ENCODE results near the gene THUMPD2. TPM values are rescaled to one million over a fixed set of nuclear protein-coding genes. Genes with fewer than 3 reads are reported as not detected.

THUMPD2 gene
- total RNA-seq, 2 donors from 2014 or later = 16.7 to 24.7 TPM

GRCh38 chr2:39717067-39717466, 62.0 kb downstream of the THUMPD2 start:
- Mint-ChIP-seq H3K27ac (no peak overlapping the region), H3K4me1 (no peaks in the 10 kb centered on the region), H3K9me3 (no peaks in the 10 kb centered on the region), H3K27me3 (peaks cover 27% of the 10 kb centered on the region), H3K36me3 (ENCODE audit: low read depth) (no peaks in the 10 kb centered on the region), H3K4me3 (no peak overlapping the region)
- ATAC-seq (replicated peaks) = no peak

GRCh38 chr2:39715822-39716221, 63.2 kb downstream of the THUMPD2 start:
- Mint-ChIP-seq H3K36me3 (ENCODE audit: low read depth) (no peaks in the 10 kb centered on the region), H3K4me1 (no peaks in the 10 kb centered on the region), H3K27me3 (peaks cover 23% of the 10 kb centered on the region), H3K27ac (no peak overlapping the region), H3K4me3 (no peak overlapping the region), H3K9me3 (no peaks in the 10 kb centered on the region)
- no peak for ATAC-seq (replicated peaks)

- Mint-ChIP-seq H3K27ac (no peak overlapping the region), H3K4me1 (no peaks in the 10 kb centered on the region), H3K36me3 (ENCODE audit: low read depth) (no peaks in the 10 kb centered on the region), H3K9me3 (no peaks in the 10 kb centered on the region), H3K4me3 (no peak overlapping the region), H3K27me3 (peaks cover 16% of the 10 kb centered on the region)
- ATAC-seq (replicated peaks) = no peak
Observed at GRCh38 chr2:39715095-39715494, 64.0 kb downstream of the THUMPD2 start.

- H3K4me1 Mint-ChIP-seq = no peaks in the 10 kb centered on the region
- H3K36me3 Mint-ChIP-seq (ENCODE audit: low read depth) = no peaks in the 10 kb centered on the region
- no peak overlapping the region for H3K4me3 Mint-ChIP-seq
- H3K27me3 Mint-ChIP-seq = peaks cover 19% of the 10 kb centered on the region
- H3K27ac Mint-ChIP-seq = no peak overlapping the region
- no peak for ATAC-seq (replicated peaks)
- no peaks in the 10 kb centered on the region for H3K9me3 Mint-ChIP-seq
Observed at GRCh38 chr2:39712953-39713352, 66.1 kb downstream of the THUMPD2 start.

GRCh38 chr2:39710807-39711206, 68.3 kb downstream of the THUMPD2 start:
- no peaks in the 10 kb centered on the region for H3K4me1 Mint-ChIP-seq
- ATAC-seq (replicated peaks) = no peak
- H3K4me3 Mint-ChIP-seq = no peak overlapping the region
- no peaks in the 10 kb centered on the region for H3K36me3 Mint-ChIP-seq (ENCODE audit: low read depth)
- no peak overlapping the region for H3K27ac Mint-ChIP-seq
- peaks cover 27% of the 10 kb centered on the region for H3K27me3 Mint-ChIP-seq
- no peaks in the 10 kb centered on the region for H3K9me3 Mint-ChIP-seq

- Mint-ChIP-seq H3K27me3 (peaks cover 31% of the 10 kb centered on the region), H3K9me3 (no peaks in the 10 kb centered on the region), H3K27ac (no peak overlapping the region), H3K36me3 (ENCODE audit: low read depth) (no peaks in the 10 kb centered on the region), H3K4me3 (no peak overlapping the region), H3K4me1 (no peaks in the 10 kb centered on the region)
- ATAC-seq (replicated peaks) = no peak
Observed at GRCh38 chr2:39708003-39708402, 71.1 kb downstream of the THUMPD2 start.

- Mint-ChIP-seq H3K4me1 (no peaks in the 10 kb centered on the region), H3K27me3 (peaks cover 26% of the 10 kb centered on the region), H3K36me3 (ENCODE audit: low read depth) (no peaks in the 10 kb centered on the region), H3K27ac (no peak overlapping the region), H3K4me3 (no peak overlapping the region), H3K9me3 (peaks cover 3% of the 10 kb centered on the region)
- no peak for ATAC-seq (replicated peaks)
Observed at GRCh38 chr2:39706945-39707344, 72.1 kb downstream of the THUMPD2 start.

GRCh38 chr2:39706312-39706711, 72.7 kb downstream of the THUMPD2 start:
- H3K27ac Mint-ChIP-seq = no peak overlapping the region
- H3K27me3 Mint-ChIP-seq = peaks cover 30% of the 10 kb centered on the region
- H3K36me3 Mint-ChIP-seq (ENCODE audit: low read depth) = no peaks in the 10 kb centered on the region
- peaks cover 6% of the 10 kb centered on the region for H3K9me3 Mint-ChIP-seq
- no peak for ATAC-seq (replicated peaks)
- H3K4me3 Mint-ChIP-seq = no peak overlapping the region
- H3K4me1 Mint-ChIP-seq = no peaks in the 10 kb centered on the region

GRCh38 chr2:39705638-39706037, 73.4 kb downstream of the THUMPD2 start:
- no peaks in the 10 kb centered on the region for H3K36me3 Mint-ChIP-seq (ENCODE audit: low read depth)
- no peaks in the 10 kb centered on the region for H3K4me1 Mint-ChIP-seq
- peaks cover 30% of the 10 kb centered on the region for H3K27me3 Mint-ChIP-seq
- no peak overlapping the region for H3K27ac Mint-ChIP-seq
- no peak for ATAC-seq (replicated peaks)
- peaks cover 6% of the 10 kb centered on the region for H3K9me3 Mint-ChIP-seq
- H3K4me3 Mint-ChIP-seq = no peak overlapping the region

GRCh38 chr2:39704540-39704939, 74.5 kb downstream of the THUMPD2 start:
- ATAC-seq (replicated peaks) = no peak
- Mint-ChIP-seq H3K4me3 (no peak overlapping the region), H3K4me1 (no peaks in the 10 kb centered on the region), H3K36me3 (ENCODE audit: low read depth) (no peaks in the 10 kb centered on the region), H3K27ac (no peak overlapping the region), H3K27me3 (peaks cover 32% of the 10 kb centered on the region), H3K9me3 (peaks cover 10% of the 10 kb centered on the region)

- Mint-ChIP-seq H3K4me3 (no peak overlapping the region), H3K9me3 (peaks cover 10% of the 10 kb centered on the region), H3K4me1 (no peaks in the 10 kb centered on the region), H3K27ac (no peak overlapping the region), H3K36me3 (ENCODE audit: low read depth) (no peaks in the 10 kb centered on the region), H3K27me3 (peaks cover 30% of the 10 kb centered on the region)
- no peak for ATAC-seq (replicated peaks)
Observed at GRCh38 chr2:39703181-39703872, 75.7 kb downstream of the THUMPD2 start.

GRCh38 chr2:39701137-39701536, 77.9 kb downstream of the THUMPD2 start:
- H3K4me1 Mint-ChIP-seq = no peaks in the 10 kb centered on the region
- peaks cover 21% of the 10 kb centered on the region for H3K27me3 Mint-ChIP-seq
- ATAC-seq (replicated peaks) = no peak
- H3K4me3 Mint-ChIP-seq = no peak overlapping the region
- no peaks in the 10 kb centered on the region for H3K36me3 Mint-ChIP-seq (ENCODE audit: low read depth)
- H3K9me3 Mint-ChIP-seq = peaks cover 10% of the 10 kb centered on the region
- no peak overlapping the region for H3K27ac Mint-ChIP-seq

GRCh38 chr2:39697454-39697853, 81.6 kb downstream of the THUMPD2 start:
- ATAC-seq (replicated peaks) = no peak
- Mint-ChIP-seq H3K4me1 (no peaks in the 10 kb centered on the region), H3K27me3 (peaks cover 13% of the 10 kb centered on the region), H3K27ac (no peak overlapping the region), H3K4me3 (no peak overlapping the region), H3K9me3 (peaks cover 10% of the 10 kb centered on the region), H3K36me3 (ENCODE audit: low read depth) (no peaks in the 10 kb centered on the region)

- no peak overlapping the region for H3K27ac Mint-ChIP-seq
- H3K36me3 Mint-ChIP-seq (ENCODE audit: low read depth) = no peaks in the 10 kb centered on the region
- H3K4me3 Mint-ChIP-seq = no peak overlapping the region
- H3K9me3 Mint-ChIP-seq = peaks cover 8% of the 10 kb centered on the region
- no peak for ATAC-seq (replicated peaks)
- no peaks in the 10 kb centered on the region for H3K4me1 Mint-ChIP-seq
- H3K27me3 Mint-ChIP-seq = peaks cover 18% of the 10 kb centered on the region
Observed at GRCh38 chr2:39696838-39697237, 82.2 kb downstream of the THUMPD2 start.

- Mint-ChIP-seq H3K4me1 (no peaks in the 10 kb centered on the region), H3K27me3 (peaks cover 14% of the 10 kb centered on the region), H3K36me3 (ENCODE audit: low read depth) (no peaks in the 10 kb centered on the region), H3K9me3 (peaks cover 4% of the 10 kb centered on the region), H3K4me3 (no peak overlapping the region), H3K27ac (no peak overlapping the region)
- no peak for ATAC-seq (replicated peaks)
Observed at GRCh38 chr2:39696101-39696553, 82.9 kb downstream of the THUMPD2 start.

GRCh38 chr2:39693245-39693644, 85.8 kb downstream of the THUMPD2 start:
- no peaks in the 10 kb centered on the region for H3K36me3 Mint-ChIP-seq (ENCODE audit: low read depth)
- no peaks in the 10 kb centered on the region for H3K4me1 Mint-ChIP-seq
- ATAC-seq (replicated peaks) = no peak
- no peak overlapping the region for H3K27ac Mint-ChIP-seq
- peaks cover 20% of the 10 kb centered on the region for H3K27me3 Mint-ChIP-seq
- H3K4me3 Mint-ChIP-seq = no peak overlapping the region
- H3K9me3 Mint-ChIP-seq = peaks cover 5% of the 10 kb centered on the region
